Loucy (cell line): ENCODE data around the gene XKRX.

Experiments
- EZH2phosphoT487 ChIP-seq: fragments of 200-600 bp; IDR thresholded peaks from 2 replicates; pipeline ENCODE4 v1.6.1; 2018; ENCODE audit warnings: antibody characterized with exemption, mild to moderate bottlenecking, moderate library complexity, borderline replicate concordance
- TF ChIP-seq, protein P1 (sequence below): fragments of 200-600 bp; sonication (generic); conservative IDR thresholded peaks from 2 replicates; pipeline ENCODE4 v1.5.1; 2014; ENCODE audit warnings: mild to moderate bottlenecking, antibody characterized with exemption, low read length

DNA sequence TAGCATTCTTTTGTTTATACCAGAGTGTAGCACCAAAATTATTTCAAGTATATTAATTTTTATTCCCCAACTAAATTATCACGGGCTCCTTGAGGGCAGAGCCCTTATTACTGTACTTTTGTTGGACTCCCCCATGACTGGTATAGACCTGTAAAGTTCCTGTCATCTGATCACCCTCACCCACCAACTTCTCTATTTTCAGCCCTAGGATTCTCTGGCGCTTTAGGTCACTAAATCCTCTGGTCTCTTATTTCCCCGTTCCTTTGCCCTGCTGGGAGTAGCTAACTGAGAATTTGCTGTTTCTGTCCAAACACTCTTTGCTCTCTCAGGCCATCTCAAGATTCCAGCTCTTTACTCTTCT, 3.2 kb upstream of the XKRX start:
- TF ChIP-seq, protein P1, sequence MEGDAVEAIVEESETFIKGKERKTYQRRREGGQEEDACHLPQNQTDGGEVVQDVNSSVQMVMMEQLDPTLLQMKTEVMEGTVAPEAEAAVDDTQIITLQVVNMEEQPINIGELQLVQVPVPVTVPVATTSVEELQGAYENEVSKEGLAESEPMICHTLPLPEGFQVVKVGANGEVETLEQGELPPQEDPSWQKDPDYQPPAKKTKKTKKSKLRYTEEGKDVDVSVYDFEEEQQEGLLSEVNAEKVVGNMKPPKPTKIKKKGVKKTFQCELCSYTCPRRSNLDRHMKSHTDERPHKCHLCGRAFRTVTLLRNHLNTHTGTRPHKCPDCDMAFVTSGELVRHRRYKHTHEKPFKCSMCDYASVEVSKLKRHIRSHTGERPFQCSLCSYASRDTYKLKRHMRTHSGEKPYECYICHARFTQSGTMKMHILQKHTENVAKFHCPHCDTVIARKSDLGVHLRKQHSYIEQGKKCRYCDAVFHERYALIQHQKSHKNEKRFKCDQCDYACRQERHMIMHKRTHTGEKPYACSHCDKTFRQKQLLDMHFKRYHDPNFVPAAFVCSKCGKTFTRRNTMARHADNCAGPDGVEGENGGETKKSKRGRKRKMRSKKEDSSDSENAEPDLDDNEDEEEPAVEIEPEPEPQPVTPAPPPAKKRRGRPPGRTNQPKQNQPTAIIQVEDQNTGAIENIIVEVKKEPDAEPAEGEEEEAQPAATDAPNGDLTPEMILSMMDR = no peak
- no peak for TF ChIP-seq EZH2phosphoT487
